NCI-H226 (cell line): ENCODE data around the gene AQP4.

Experiments
- DNase-seq: peaks from one replicate; pipeline ENCODE4 v3.0.0-alpha.2; 2015

Gene AQP4

DNA sequence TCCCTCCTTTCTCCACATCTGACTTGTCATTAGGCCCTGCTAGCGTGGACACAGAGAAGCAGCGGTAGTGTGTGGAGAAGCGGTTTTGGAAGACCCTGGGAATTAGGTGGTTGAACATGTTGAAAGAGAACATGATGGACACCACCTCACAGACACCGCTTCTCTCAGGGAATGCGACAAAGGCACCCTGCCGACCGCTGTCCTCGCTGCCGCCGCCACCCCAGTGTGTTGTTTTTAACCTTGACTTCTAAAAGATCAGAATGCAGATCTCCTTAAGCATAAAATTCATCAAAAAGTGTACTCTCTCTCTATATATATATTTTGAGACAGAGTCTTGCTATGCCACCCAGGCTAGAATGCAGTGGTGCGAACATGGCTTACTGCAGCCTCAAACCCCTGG lies 33.2 kb downstream of the AQP4 start:
- no peak for DNase-seq

DNA sequence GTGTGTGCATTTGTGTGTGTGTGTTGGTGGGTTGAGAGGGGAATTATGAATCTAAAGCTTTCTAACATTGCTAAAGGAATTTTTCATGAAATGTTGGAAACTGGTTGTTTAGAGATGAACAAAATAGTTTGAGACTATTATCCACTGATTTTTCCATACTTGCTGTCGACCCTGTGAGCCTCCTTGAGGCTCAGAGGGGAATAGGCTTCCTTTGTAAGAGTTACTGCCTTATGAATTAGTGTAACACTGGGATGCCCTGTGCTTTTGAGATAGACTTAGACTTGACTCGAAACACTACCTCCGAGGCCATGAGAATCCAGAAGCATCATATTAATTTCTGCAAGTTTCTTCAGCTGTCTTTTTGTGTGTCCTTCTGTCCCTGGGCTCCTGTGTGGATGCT lies 37.9 kb downstream of the AQP4 start:
- no peak for DNase-seq

DNA sequence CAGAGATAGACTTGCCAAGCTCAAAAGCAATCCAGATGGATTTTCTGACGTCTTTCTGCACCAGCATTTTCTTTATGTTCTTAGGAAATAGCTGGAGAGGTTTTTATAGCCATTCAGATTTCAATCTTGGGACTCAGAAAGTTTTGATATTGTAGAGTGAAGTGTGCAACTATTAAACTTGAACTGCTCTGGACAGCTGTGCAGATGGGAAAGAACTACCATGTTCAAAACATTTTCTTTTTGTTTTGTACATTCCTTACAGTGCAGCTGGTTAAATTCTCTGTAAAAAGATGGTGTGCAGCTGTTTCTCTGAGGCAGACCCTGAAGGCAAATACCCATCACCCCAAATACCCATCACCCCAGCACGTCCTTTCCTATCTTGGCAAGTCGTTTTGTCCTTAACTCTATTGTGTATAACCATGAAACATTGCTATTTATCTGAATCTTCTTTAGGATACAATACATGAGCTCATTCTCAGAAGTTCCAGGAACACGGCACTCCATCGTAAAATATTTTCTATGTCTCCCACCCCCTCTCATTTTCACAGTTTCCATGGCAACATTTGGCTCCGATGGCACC lies 38.8 kb downstream of the AQP4 start:
- no peak for DNase-seq

DNA sequence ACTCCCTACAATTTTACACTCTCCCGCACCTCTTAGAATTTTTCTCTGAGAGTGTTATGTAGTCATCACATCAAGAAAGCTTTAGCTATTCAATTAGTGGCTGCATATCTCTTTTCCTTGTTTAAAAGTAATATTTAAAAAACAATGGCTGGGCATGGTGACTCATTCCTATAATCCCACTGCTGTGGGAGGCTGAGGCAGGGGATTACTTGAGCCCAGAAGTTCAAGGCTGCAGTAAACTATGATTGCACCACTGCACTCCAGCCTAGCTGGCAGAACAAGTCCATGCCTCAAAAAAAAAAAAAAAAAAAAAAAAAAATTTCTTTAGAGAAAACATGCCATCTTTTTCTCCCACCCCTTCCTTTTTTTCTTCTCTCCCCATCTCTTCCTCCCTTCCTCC lies 44.3 kb downstream of the AQP4 start:
- no peak for DNase-seq

DNA sequence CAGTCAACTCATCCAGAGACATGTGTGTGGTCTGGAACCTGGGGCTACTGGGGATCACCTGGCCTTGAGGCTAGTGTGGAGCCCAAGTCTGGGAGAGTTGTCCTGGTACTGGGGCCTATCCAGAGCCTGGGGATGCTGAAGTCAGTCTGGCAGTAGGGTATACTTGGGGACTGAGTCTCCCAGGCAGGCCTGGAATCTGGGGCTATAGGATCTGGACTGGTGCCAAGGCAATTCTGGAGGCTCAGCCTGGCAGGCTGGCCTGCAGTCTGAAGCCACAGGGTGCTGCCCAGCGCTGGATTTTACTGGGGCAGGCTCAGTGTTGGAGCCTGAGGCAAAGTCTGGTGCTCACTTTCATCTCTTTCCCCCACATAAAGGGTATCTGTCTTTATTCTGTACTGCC lies 46.5 kb downstream of the AQP4 start:
- no peak for DNase-seq

DNA sequence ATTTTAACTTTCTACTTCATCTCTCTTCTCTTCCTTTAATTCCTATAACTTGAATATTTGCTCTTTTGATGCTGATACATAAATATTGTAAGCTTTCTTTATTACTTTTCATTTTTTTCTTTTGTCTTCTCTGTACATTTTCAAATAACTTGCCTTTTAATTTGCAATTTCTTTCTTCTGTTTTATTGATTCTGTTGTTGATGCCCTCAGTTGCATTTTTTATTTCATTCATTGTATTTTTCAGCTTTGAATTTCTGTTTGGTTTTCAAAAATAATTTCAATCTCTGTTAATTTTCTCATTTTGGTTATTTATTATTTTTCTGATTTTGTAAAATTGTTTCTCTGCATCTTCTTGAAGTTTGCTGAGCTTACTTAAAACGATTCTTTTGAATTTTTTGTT lies 47.0 kb downstream of the AQP4 start:
- DNase-seq: no peak

DNA sequence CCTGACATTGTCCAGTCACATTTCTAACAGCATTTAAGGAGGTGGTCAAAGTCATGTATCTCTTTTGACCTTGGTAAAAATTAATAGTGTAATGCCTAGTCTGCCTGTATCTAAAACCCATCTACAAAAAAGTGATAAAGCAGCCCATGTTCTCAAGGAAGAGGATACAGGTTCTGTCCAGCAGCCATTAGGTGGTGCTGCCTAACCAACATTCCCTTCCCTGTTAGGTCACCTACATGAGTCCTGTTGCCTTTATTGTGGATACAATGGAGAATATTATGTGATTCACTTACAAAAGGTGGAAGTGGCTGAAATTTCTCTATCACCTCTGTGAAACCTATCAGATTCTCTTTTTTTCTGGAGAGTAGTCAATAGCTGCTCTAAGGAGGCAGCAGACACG lies 52.5 kb downstream of the AQP4 start:
- DNase-seq: no peak

DNA sequence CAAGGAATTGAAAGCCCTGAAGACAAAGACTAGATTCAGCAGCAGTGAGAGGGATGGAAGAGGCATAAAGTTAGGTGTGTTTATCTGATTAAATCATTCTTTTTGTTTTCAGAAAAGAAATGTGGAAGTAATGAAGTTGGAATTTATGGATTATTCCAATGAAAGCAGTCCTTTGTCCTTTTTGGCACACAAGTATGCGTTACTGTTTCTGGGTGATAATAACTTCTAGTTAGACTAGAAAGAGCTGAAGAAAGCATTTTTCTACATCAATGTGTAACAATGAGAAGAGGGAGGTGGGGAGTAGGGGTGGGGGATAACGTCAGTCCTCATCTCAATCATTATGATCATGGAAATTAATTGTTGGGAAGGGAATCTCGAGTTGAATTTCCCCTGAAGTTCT lies 53.0 kb downstream of the AQP4 start:
- no peak for DNase-seq

DNA sequence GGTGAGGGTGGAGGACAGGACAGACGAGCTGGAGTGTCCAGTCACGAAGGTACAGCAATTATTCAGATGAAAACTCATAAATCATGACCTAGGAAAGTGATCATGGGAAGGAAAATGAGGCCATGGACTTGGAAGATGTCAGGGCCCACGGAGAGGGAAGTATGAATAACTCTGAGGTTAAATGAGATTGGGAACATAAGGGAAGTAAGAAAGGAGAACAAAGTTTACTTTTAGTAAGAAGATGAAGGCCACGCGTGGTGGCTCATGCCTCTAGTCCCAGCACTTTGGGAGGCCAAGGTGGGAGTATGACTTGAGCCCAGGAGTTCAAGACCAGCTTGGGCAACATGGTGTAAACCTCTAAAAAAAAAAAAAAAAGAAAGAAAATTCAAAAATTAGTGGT lies 56.2 kb downstream of the AQP4 start:
- no peak for DNase-seq

DNA sequence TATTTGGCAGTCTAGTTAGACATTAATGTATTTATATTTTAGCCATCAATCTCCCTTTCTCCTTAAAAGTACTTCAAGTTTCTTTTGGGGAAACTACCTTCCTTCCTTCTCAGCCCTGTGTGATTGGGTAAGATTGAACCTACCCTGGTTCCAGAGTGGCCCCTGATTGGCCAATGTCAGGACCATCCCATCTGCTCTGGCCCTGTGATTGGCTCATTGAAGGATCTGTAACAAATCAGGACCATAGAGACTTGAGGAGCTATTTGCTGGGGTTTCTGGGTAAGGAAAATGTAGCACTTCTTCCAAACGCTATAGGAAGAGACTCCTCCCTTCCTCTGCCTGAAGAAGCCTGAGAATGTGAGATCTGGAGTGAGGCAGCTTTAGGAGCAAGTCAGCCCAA lies 59.3 kb downstream of the AQP4 start:
- no peak for DNase-seq

DNA sequence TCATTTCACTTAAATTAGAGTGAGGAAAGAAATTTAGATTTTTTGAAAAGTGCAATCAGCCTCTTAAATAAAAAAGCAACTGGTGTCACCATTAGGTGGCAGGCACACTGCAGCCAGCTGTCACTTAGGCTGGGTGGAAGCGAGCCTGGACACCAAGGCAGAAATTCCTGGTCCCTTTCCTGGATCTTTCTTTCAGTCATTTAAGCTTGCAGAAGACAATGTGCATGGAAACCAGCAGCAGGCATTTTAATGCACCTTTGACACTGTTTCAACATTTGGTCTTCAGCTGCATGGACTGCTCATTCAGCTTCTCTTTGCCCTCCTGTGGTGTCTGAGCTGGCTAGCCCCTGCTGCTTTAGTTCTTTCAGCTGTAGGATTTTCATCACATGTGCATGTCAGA lies 61.0 kb downstream of the AQP4 start:
- no peak for DNase-seq

DNA sequence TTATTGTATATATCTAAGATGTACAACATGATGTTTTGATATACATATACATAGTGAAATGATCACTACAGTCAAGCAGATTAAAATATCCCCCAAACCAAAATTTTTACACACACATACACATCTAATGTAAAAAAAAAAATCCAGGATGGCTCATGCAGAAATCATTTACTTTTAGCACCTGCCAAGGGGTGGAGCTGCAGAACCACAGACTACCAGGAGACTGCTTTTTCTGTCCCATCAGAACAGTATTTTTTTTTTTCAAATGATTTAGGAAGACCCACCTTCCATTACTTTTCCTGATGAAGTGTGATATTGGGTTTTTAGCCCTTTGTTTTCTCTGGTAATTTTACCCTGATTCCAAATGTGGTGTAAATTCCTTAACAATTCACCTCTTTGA lies 61.9 kb downstream of the AQP4 start:
- no peak for DNase-seq

DNA sequence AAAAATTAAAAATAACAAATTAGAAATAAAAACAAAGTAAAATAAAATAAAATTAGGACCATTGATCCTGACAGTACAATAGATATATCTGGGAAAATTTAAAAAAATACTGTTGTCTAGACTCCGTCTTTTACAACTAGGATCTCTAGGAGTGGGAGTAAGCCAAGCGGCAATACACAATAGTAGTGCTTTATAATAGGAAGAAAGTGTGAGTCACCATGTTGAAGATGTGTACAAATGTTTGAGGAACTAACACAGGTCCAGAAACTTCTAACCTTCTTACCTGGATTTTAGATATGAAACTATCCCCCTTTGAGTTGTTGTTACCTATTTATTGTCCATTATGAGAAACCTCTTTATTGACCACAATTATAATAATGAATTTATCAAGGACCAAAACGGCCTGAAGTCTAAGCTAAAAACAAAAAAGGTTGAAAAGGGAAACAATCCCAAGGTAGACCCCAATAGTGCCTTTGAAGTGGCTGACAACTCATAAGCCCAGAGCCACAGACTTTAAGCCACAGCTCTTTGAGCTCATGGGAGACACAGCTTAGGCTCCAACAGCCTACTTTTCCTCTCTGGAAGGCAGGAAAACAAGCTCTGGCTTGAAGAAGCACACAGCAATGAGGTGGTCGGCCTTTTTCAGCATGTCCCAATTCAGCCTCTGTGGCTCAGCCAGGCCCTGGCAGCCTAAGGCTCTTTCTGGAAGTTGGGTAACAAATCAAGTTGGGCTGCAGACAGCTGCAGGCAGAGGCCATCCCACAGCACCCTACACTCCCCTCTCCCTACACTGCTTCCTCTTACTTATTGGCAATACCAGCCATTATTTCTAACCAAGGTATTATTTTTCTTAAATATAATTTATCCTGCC lies 62.9 kb downstream of the AQP4 start:
- no peak for DNase-seq
